GM21390 (cell line): ENCODE measurements around the gene PLD1.
"Not testable (repeated sequence)": the region's sequence is repeated elsewhere in the genome, so short reads cannot be mapped to it uniquely, and the experiment has no call there.

Source experiments
- ATAC-seq: cut with Tn5 transposase; IDR thresholded peaks from one replicate; pipeline ENCODE4 v1.9.1; 2021; ENCODE audit not compliant: unreplicated experiment

Gene PLD1

DNA sequence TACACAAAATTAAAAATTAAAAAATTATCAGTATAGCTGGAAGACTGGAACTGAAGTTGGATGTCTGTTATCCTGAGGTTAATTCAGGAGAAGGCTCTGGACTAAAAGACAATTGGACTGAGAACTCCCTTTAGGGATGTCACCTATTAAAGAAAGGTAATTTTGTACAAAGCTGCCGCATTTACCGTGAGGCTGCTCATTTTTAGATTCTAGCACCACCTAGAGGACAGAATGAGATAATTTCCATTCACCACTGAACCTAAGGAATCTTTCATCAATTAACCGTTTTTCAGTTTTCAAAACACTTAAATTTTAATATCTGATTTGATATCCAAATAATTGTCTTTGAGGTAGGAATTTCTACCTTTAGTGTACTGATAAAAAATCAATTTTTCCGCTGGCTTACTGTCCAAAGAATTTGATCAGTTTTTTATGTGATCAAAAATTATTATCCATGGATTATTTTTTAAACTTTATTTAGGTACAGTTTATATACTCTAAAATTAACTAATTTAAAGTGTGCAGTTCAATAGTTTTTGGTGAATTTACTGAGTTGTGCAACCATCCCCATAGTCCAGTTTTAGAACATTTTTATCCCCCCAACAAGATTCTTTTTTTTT, 243.4 kb downstream of the PLD1 start:
- ATAC-seq, result peak; percentile 69

DNA sequence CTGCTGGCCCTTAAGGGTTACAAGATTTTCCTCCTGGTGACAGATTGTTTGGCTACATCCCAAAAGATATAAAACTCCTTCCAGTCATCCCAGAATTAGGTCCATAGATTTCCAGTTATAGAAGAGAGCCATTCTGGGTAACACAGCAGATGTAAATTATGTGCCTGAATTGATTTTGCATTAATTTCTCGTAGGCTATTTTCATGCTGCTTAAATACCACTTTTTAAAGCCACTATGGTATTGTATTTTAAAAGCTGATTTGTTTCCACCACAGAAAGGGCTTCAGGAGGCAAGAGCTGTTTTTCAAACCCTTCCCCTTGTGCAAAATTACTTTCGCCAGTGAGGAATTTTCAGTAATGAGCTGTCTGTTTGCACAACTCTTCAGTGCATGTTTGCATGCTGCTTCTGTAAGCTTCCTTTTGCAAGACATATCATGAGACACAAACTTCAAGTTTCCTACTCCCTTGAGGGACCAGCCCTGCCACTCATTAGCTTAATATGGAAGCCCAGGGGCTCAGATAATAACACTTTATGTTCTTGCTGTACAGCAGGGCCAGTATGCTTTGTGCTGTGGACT, 244.7 kb downstream of the PLD1 start:
- ATAC-seq, result no peak

DNA sequence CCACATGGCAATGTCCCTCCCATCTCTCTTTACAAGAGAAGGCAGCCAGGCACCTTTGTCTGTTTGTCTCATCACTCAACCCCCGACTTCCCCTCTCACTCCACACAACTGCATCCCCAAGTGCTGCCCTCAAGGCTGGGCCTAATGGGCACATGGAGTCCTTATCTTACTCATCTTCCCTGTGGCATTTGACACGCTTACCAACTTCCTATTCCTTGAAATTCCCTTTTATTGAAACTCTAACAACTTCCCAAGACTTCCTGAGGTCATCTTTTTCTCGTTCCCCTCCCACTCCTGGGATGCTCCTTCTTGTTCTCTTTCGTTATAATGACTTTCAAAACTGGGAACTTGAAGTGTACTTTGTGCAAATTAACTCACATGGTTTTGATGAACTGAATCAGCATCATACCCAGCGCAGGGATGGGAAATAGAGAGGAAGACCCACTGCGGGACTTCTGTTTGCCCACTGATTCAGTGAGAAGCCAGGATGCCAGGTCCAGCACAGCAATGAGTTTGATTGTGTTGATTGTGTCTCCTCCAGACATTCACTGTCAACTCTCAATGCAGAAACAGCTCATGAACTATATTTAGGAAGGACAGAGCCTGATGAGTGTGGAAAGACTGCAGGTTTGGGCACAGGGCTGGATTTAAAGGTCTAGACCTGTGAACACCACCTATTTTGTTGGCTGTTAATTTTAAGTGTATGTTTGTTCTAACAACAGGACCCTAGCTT, 245.4 kb downstream of the PLD1 start:
- ATAC-seq, result no peak

DNA sequence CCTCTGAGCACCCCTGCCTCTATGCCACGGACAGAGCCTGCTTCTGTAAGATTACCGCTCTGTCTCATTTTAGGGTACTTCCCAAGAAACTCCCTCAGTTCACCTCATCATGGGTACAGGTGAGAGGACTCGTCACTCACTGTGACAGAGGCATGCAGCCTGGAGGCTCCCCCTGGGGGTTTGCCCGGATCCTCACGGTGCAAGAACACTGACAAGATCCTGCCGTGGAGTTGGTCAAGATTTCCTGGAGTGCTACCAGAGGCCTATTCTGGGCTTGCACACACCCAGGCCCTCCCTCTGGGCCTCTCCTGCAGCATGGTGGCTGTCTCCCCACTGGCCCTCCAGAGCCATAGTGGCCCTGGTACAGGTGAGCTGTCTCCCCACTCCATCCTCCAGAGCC, 247.0 kb downstream of the PLD1 start:
- ATAC-seq, result no peak

DNA sequence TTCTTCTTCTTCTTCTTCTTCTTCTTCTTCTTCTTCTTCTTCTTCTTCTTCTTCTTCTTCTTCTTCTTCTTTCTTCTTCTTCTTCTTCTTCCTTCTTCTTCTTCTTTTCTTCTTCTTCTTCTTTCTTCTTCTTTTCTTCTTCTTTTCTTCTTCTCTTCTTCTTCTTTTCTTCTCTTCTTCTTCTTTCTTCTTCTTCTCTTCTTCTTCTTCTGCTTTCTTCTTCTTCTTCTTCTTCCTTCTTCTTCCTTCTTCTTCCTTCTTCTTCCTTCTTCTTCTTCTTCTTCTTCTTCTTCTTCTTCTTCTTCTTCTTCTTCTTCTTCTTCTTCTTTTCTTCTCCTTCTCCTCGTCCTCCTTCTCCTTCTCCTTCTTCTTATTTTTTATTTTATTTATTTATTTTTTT, 247.8 kb downstream of the PLD1 start:
- not testable (repeated sequence) for ATAC-seq

DNA sequence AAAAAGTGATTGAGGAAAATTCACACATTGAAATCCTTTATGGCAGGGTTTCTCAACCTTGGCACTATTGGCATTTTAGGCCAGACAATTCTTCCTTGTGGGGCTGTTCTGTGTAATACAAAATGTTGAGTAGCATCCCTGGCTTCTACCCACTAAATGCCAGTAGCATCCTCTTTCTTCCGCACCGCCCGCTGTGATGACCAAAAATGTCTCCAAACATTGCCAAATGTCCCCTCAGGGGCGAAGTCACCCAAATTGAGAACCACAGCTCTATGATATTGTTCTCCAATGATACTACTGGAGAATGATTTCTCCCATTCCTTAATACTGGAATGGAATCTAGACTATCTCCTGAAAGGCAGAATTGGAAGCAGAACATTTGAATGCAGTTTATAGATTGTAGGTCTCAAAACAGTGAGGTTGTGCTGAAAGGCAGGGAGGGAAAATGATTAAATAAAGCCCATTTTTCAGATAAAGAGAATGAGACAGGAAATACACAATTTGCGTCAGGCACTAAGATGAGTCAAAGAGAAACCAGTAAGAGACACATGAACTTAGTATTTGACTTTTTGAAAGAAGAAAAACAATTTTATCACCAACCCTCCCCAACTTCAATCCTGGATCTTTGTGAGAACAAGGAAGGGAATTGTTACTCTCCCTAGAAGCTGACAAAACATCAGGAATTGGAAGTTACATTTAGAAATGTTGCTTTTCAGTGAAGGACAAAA, 248.5 kb downstream of the PLD1 start:
- ATAC-seq, result peak; percentile 51

DNA sequence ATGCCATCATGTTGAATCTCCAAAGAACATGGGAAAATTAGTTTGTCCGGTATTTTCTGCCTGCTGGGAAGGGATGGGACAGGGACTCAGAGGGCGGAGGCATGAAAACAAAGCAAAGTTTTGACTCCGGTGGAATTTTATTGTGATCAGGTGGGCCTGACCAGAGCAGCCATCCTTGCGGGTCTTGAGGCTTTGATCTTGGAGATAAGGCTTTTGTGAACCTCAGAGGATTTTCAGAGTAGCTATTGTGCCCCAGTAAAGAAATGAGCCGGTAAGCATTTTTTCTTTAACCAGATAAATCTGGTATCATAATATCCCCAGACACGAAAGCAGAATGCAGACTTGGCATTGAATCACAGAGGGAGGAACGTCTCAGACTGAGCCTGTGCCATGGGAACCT, 250.7 kb downstream of the PLD1 start:
- ATAC-seq, result no peak

DNA sequence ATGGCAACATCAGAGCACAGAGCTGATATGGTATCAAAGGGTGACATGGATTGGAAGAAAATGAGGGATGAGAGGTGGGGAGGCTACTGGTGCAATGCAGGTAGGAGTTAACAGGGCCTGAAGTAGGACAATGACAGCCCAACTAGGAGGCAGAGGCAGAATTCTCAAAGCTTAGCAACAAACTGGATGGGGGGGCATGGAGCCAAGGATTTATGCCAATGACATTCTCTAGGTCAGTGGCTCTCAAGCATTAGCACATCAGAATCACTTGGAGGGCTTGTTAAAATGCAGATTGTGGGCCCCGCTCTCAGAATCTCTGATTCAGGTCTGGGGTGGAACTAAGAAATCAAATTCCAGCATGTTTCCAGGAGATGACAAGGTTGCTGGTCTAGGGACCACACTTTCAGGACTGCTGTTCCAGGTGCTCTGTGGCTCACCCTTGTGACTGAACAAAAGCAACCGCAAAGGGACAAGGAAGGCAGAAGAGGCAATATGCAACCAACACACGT, 252.0 kb downstream of the PLD1 start:
- no peak for ATAC-seq

DNA sequence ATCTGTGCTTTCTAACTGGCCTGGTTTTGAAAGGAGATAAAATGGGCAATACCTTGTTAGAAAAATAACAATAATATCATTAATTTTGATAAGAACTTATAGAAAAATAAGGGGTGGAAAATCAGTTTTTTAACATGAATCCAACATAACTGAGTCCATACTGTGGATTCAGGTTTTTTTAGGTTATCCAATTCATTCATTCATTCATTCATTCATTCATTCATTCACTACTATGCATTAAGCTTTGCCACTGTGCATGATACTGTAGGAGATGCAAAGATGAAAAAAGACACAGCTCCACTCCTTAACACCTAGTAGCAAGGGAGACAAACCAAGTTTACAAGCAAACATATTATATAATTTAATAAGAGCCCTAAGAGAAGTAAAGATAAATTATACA, 253.1 kb downstream of the PLD1 start:
- no peak for ATAC-seq

DNA sequence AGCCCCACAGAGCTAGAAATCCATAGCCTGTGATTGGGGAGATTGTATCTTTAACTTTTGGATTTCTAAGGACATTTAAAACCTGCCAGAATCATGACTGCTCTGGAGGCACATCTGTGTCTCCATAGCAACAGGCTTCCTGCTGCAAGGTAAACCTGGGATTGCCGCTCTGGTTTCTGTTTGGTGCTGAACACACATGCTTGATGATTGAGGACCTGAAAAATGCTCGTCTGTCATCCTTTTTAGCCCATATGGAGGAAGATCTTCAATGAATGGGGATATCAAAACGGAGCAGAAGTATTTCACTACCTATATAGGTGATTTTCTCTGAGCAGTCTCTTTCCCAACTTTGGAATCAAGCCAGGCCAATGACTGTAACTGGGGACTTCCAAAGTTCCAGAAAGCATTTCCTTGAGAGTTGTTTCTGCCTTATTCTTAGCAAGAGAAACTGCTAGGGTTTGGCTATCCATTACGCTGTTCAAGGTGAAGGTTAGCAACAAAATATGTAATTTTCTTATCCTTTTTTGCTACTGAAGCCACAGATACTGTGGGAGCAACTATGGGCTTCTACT, 253.6 kb downstream of the PLD1 start:
- no peak for ATAC-seq

DNA sequence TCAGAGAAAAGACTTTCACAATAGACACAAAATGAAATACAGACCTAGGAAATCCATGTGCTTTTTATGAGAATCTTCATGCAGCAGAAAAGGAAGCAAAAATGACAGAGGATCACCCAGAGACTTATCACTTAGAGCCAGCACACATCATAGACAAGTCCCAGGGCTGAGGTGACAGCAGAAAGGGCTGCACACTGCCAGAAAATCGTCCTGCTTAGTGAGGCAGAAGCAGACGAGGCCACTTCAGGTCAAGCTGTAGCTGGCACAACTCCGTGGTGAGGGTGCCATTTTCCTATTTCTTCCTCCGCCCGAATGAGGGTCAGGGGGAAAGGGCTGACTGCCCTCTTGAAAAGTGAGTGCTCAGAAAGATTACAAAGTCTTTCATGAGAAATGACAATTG, 254.1 kb downstream of the PLD1 start:
- ATAC-seq, result no peak

DNA sequence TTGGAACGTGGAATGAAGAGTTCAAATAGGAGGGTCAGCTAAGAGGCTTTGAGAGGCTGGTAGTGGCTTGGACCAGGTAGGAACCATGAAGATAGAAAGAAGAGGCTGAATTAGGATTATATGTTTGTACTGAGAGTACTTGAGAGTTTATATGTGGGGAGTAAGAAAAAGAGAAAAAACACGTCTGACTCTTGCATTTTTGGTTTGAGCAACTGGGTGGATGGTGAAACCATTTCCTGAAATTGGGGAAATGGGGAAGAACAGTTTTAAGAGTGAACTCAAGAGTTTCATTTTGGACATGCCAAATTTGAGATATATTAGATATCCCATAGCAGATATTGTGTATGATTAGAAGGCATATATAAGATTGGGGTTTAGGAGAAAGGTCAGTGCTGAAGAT, 257.2 kb downstream of the PLD1 start:
- ATAC-seq, result no peak

DNA sequence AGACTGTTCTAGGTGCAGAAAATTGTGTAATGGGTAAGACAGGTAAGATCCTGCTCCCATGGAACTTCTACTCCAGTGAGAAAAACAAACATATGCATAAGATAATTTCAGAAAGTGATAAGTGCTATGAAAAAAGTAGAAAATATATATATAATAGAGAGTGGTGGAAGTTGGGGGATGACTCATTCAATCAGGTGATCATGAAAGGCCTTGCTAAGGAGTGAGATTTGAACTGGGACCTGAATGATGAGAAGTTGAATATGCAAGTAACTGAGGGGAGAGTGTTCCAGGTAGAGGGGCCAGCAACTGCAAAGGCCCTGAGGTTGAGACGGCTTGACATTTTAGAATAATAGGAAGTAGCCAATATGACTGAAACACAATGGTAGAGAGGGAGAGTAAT, 257.8 kb downstream of the PLD1 start:
- no peak for ATAC-seq

DNA sequence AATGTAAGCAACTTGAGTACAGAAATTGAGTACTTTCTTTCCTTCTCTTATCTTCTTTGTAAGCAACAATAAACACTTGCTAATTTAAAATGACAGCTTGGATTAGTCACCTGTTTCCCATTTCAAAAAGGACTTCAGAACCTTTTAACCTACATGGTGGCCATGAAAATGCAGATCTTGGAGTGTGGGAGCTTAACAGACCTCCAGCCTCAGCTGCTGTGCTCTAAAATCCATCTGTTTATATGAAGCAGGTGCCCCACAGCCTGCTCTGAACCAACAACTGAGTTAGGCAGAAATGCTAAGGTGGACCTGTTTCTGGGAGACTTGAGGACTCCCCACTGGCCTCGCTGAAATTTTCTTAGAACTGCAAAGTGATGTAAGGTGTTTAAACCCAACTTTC, 259.0 kb downstream of the PLD1 start:
- ATAC-seq, result no peak
